Measurements from ENCODE around the gene ZNF611. TPM values are rescaled to one million over a fixed set of nuclear protein-coding genes. Genes with fewer than 3 reads are reported as not detected.

Gene ZNF611
- total and polyA plus RNA-seq, 9 of the 15 experiments (the other 6 are each of a cell fraction or from before 2014, with no cell fraction given), result 3.7 to 29.6 (median 12.8) TPM

DNA sequence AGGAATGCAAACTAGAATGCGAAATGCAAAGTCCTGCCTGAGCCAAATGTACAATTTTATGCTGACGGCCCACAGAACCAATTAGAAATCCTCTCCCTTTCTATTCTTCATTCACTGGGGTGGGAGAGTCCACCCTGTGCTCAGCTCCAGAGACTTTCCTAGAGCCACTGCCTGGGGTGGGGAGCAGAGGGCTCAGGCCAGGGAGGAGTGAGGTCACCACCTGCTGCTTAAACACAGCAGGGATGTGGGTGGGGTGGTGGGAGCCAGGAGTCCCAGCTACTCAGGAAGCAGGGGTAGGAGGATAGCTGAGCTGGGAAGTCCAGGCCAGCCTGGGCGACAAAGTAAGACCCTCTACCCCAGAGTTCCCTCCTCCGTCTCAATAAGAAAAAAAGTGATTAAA lies 69.8 kb downstream of the ZNF611 start:
- peak; percentile 83 for ATAC-seq
- Histone ChIP-seq H3K27ac (ENCODE audit: extremely low read depth, low read depth, low read length) (peak overlapping the region; percentile 80), H3K79me2 (ENCODE audit: control insufficient read depth, insufficient read depth, low read length) (peaks cover 80% of the 10 kb centered on the region), H3K4me3 (no peak overlapping the region), H3K9me1 (ENCODE audit: control insufficient read depth, insufficient read depth, low read length) (peaks cover 2% of the 10 kb centered on the region), H3K4me1 (replicated peaks in 1 of 2; ENCODE audit: control insufficient read depth in 2 of 2, insufficient read depth in 2 of 2, low read length in 2 of 2) (peaks cover 15 to 26% of the 10 kb centered on the region in 2 experiments), H4K20me1 (replicated peaks; ENCODE audit: control insufficient read depth, insufficient read depth, low read length) (no peaks in the 10 kb centered on the region), H3K27me3 (ENCODE audit: control insufficient read depth in 2 of 2, insufficient read depth in 2 of 2, low read length in 2 of 2) (no peaks in the 10 kb centered on the region), H3K4me2 (ENCODE audit: insufficient read depth, low read length) (peak overlapping the region; percentile 39), H3K9ac (ENCODE audit: insufficient read depth in 1 of 2, low read depth in 2 of 2, low read length in 2 of 2) (peak overlapping the region; percentile 63 to 82; a peak in 3 of 4 replicates), H3K9me3 (replicated peaks; ENCODE audit: control insufficient read depth, insufficient read depth, low read depth, low read length) (no peaks in the 10 kb centered on the region), H2AFZ (ENCODE audit: low read depth, low read length) (peak overlapping the region; percentile 3; the same call in 1 of the 2 replicates), H3K36me3 (ENCODE audit: control insufficient read depth, insufficient read depth, low read length) (peaks cover 63% of the 10 kb centered on the region; the same call in 2 of the 3 replicates)
- in situ Hi-C loops (cut with MboI), result no loop called here
- WGBS (ENCODE audit: insufficient coverage, low coverage, missing lambda C conversion rate), result 42% methylated on average over 4 of the region's 4 CpGs
- CTCF ChIA-PET (ENCODE audit: low intra/inter-chr PET ratio), result no interaction called here
- no TSS peak for BruUV-seq (replicated peaks)
- peak; percentile 55 to 70 (median 58) for DNase-seq (ENCODE audit: extremely low read depth in 1 of 4, low spot score in 3 of 4)
- intact Hi-C loops (cut with micrococcal nuclease), result no loop called here
- POLR2A ChIA-PET, result interaction anchor here (0.6 kb wide), 1 partner anchor 454 kb away, joined by 3 read pairs; no protein-coding TSS in a partner anchor
- FAIRE-seq, result no peak
- TF ChIP-seq BCOR (IDR thresholded peaks at IDR 0.05), result no peak
- TF ChIP-seq, protein P1, sequence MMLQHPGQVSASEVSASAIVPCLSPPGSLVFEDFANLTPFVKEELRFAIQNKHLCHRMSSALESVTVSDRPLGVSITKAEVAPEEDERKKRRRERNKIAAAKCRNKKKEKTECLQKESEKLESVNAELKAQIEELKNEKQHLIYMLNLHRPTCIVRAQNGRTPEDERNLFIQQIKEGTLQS (IDR thresholded peaks at IDR 0.05), result peak; percentile 51
- TF ChIP-seq, protein P1 (CRISPR knock-in tag; conservative IDR thresholded peaks at IDR 0.05), result no peak
- TF ChIP-seq, protein P2, sequence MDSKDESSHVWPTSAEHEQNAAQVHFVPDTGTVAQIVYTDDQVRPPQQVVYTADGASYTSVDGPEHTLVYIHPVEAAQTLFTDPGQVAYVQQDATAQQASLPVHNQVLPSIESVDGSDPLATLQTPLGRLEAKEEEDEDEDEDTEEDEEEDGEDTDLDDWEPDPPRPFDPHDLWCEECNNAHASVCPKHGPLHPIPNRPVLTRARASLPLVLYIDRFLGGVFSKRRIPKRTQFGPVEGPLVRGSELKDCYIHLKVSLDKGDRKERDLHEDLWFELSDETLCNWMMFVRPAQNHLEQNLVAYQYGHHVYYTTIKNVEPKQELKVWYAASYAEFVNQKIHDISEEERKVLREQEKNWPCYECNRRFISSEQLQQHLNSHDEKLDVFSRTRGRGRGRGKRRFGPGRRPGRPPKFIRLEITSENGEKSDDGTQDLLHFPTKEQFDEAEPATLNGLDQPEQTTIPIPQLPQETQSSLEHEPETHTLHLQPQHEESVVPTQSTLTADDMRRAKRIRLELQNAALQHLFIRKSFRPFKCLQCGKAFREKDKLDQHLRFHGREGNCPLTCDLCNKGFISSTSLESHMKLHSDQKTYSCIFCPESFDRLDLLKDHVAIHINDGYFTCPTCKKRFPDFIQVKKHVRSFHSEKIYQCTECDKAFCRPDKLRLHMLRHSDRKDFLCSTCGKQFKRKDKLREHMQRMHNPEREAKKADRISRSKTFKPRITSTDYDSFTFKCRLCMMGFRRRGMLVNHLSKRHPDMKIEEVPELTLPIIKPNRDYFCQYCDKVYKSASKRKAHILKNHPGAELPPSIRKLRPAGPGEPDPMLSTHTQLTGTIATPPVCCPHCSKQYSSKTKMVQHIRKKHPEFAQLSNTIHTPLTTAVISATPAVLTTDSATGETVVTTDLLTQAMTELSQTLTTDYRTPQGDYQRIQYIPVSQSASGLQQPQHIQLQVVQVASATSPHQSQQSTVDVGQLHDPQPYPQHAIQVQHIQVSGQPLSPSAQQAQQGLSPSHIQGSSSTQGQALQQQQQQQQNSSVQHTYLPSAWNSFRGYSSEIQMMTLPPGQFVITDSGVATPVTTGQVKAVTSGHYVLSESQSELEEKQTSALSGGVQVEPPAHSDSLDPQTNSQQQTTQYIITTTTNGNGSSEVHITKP (IDR thresholded peaks at IDR 0.05; ENCODE audit: partially characterized antibody), result peak; percentile 40
- TF ChIP-seq SAFB2 (IDR thresholded peaks at IDR 0.05; ENCODE audit: borderline replicate concordance, low read depth, low read length, severe bottlenecking), result no peak
- TF ChIP-seq EGR1 (conservative IDR thresholded peaks at IDR 0.05), result peak; percentile 13; the same call in 1 of the 2 replicates
- 0 out of 2 replicates have a peak, but pooled peaks have one; percentile 6 for TF ChIP-seq JUN (IDR thresholded peaks at IDR 0.05; ENCODE audit: borderline replicate concordance, low read depth, low read length)
- no peak for TF ChIP-seq JUN (CRISPR knock-in tag; IDR thresholded peaks at IDR 0.05; ENCODE audit: borderline replicate concordance)
- peak; percentile 55; the same call in 1 of the 2 replicates for TF ChIP-seq JUND (IDR thresholded peaks at IDR 0.05; ENCODE audit: borderline replicate concordance, low read depth, low read length)
- TF ChIP-seq JUND (tag; IDR thresholded peaks at IDR 0.05; ENCODE audit: borderline replicate concordance, low read depth, low read length), result no peak; the same call in 2 of the 3 replicates

Measured in K562 (cell line).